Suprapubic skin (tissue), 4 donors: ENCODE measurements around the gene IFT57. TPM values are rescaled to one million over a fixed set of nuclear protein-coding genes. Genes with fewer than 3 reads are reported as not detected.

ENCODE experiments used
- DNase-seq, 2 donors: peaks; one replicate each; pipeline ENCODE4 v3.0.0-alpha.2; 2019; ENCODE audit warnings: low spot score in 2 of 2
- H3K27ac ChIP-seq: fragments of 200-600 bp; sonication (generic); one replicate; pipeline ENCODE4 v1.5.1; 2019
- H3K27me3 ChIP-seq: fragments of 200-600 bp; sonication (generic); one replicate; pipeline ENCODE4 v1.5.1; 2019
- H3K36me3 ChIP-seq: fragments of 200-600 bp; sonication (generic); one replicate; pipeline ENCODE4 v1.5.1; 2019
- H3K4me1 ChIP-seq: fragments of 200-600 bp; sonication (generic); one replicate; pipeline ENCODE4 v1.5.1; 2019
- H3K4me3 ChIP-seq: fragments of 200-600 bp; sonication (generic); one replicate; pipeline ENCODE4 v1.5.1; 2019; ENCODE audit warnings: mild to moderate bottlenecking
- H3K9me3 ChIP-seq: fragments of 200-600 bp; sonication (generic); one replicate; pipeline ENCODE4 v1.5.1; 2019
- CTCF ChIP-seq, 2 donors: fragments of 200-600 bp in 1 of 2; fragments of 450-650 bp in 1 of 2; sonication (generic) in 1 of 2; IDR thresholded peaks; one replicate each; pipeline ENCODE4 v1.5.1; 2016 to 2019; ENCODE audit warnings: antibody characterized with exemption in 2 of 2, mild to moderate bottlenecking in 1 of 2, moderate library complexity in 1 of 2
- EP300 ChIP-seq: sonication (generic); formaldehyde crosslinking; IDR thresholded peaks from one replicate; pipeline ENCODE4 v1.6.1; 2017; ENCODE audit warnings: antibody characterized with exemption
- POLR2A ChIP-seq, 2 donors: fragments of 450-650 bp; IDR thresholded peaks; one replicate each; pipeline ENCODE4 v1.6.1; 2017; ENCODE audit warnings: antibody characterized with exemption in 2 of 2, mild to moderate bottlenecking in 2 of 2, moderate library complexity in 2 of 2
- POLR2AphosphoS5 ChIP-seq, 3 donors: sonication (generic); formaldehyde crosslinking; IDR thresholded peaks; one replicate each; pipeline ENCODE4 v1.6.1; 2017; ENCODE audit warnings: antibody characterized with exemption in 3 of 3
- WGBS: methylation state at CpG from one replicate; pipeline ENCODE4 v1.1.5; 2018; 5-methylcytosine and 5-hydroxymethylcytosine counted together
- total RNA-seq, 4 donors: library from RNA; depleted of rRNA; stranded (reverse); fragments of >200 nt; gene quantifications; one replicate each; pipeline ENCODE4 v1.1.0, GENCODE V29; 2016

IFT57 gene
- total RNA-seq, 4 donors from 2014 or later: 21.8 to 62.3 (median 36.5) TPM

- H3K36me3 ChIP-seq: no peaks in the 10 kb centered on the region
- DNase-seq: no peak
- no peaks in the 10 kb centered on the region for H3K27me3 ChIP-seq
- TF ChIP-seq EP300 (no peak), POLR2A (IDR thresholded peaks at IDR 0.05) (no peak), POLR2AphosphoS5 (IDR thresholded peaks at IDR 0.05) (no peak), CTCF (IDR thresholded peaks at IDR 0.05) (no peak)
- no peaks in the 10 kb centered on the region for H3K9me3 ChIP-seq
- no peak overlapping the region for H3K27ac ChIP-seq
- no peaks in the 10 kb centered on the region for H3K4me1 ChIP-seq
- H3K4me3 ChIP-seq: no peak overlapping the region
- WGBS: 52% methylated on average over 6 of the region's 6 CpGs
These were observed 104.9 kb downstream of the IFT57 start for GRCh38 chr3:108117241-108117775.

- DNase-seq: no peak
- 56% methylated on average over 16 of the region's 16 CpGs for WGBS
- Histone ChIP-seq H3K4me3 (no peak overlapping the region), H3K27ac (no peak overlapping the region), H3K4me1 (no peaks in the 10 kb centered on the region), H3K36me3 (no peaks in the 10 kb centered on the region), H3K27me3 (no peaks in the 10 kb centered on the region), H3K9me3 (no peaks in the 10 kb centered on the region)
- TF ChIP-seq POLR2A (IDR thresholded peaks at IDR 0.05): no peak
- no peak for TF ChIP-seq EP300
These were observed 107.7 kb downstream of the IFT57 start for GRCh38 chr3:108114423-108115065.

- no peak for TF ChIP-seq POLR2AphosphoS5 (IDR thresholded peaks at IDR 0.05)
- TF ChIP-seq POLR2A (IDR thresholded peaks at IDR 0.05): no peak
- no peak for TF ChIP-seq EP300
- no peak for TF ChIP-seq CTCF (IDR thresholded peaks at IDR 0.05)
- Histone ChIP-seq H3K36me3 (no peaks in the 10 kb centered on the region), H3K4me1 (no peaks in the 10 kb centered on the region), H3K4me3 (no peak overlapping the region), H3K9me3 (no peaks in the 10 kb centered on the region), H3K27me3 (no peaks in the 10 kb centered on the region), H3K27ac (no peak overlapping the region)
- DNase-seq: no peak
- 89% methylated on average over 15 of the region's 15 CpGs for WGBS
These were observed 108.2 kb downstream of the IFT57 start for GRCh38 chr3:108113975-108114374.

GRCh38 chr3:108110934-108111333 lies 111.3 kb downstream of the IFT57 start:
- TF ChIP-seq EP300 (no peak), POLR2A (IDR thresholded peaks at IDR 0.05) (no peak), POLR2AphosphoS5 (IDR thresholded peaks at IDR 0.05) (no peak), CTCF (IDR thresholded peaks at IDR 0.05) (no peak)
- whole genome bisulfite sequencing: 97% methylated on average over 3 of the region's 3 CpGs
- Histone ChIP-seq H3K4me1 (no peaks in the 10 kb centered on the region), H3K9me3 (no peaks in the 10 kb centered on the region), H3K36me3 (no peaks in the 10 kb centered on the region), H3K4me3 (no peak overlapping the region), H3K27ac (no peak overlapping the region), H3K27me3 (no peaks in the 10 kb centered on the region)
- no peak for DNase-seq

Other genes starting within 250 kb of the IFT57 start
- 10 to 100 TPM; 37.8 to 94.4 (median 41.8) TPM for gene CD47, start 131.4 kb downstream of the IFT57 start, total RNA-seq
- gene HHLA2, start 74.1 kb upstream of the IFT57 start, total RNA-seq: not detected